Measurements from ENCODE around the gene THSD4. TPM values are rescaled to one million over a fixed set of nuclear protein-coding genes. Genes with fewer than 3 reads are reported as not detected.
"Not testable (repeated sequence)": the region's sequence is repeated elsewhere in the genome, so short reads cannot be mapped to it uniquely, and the experiment has no call there.

The THSD4 gene
- total RNA-seq, 1 experiment from 2014 or later, result 29.3 TPM

DNA sequence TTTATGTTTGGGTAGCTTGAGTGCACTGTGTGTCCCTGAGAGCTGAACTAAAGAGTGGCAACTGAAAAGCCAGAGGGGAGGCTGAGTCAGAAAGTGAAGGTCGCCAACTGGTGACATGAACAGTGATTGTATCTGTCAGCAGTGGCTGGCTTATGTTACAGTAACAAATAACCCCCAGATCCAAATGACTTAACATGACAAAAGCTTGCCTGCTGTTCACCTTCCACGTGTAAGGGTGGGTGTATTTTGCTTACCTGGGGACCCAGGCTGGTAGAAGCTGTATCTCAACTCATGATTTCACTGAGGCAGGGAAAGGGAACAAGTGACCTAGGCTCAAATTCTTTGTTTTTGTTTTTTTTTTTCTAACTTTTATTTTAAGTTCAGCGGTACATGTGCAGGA lies 147.3 kb downstream of the THSD4 start:
- no TSS peak for BruUV-seq (replicated peaks)
- intact Hi-C loops (cut with micrococcal nuclease; ENCODE audit: unreplicated experiment), result no loop called here
- no peaks in the 10 kb centered on the region for H3K27me3 ChIP-seq (ENCODE audit: insufficient read depth, low read depth)
- H3K79me2 ChIP-seq (ENCODE audit: low read depth), result no peaks in the 10 kb centered on the region
- TF ChIP-seq, protein P1, sequence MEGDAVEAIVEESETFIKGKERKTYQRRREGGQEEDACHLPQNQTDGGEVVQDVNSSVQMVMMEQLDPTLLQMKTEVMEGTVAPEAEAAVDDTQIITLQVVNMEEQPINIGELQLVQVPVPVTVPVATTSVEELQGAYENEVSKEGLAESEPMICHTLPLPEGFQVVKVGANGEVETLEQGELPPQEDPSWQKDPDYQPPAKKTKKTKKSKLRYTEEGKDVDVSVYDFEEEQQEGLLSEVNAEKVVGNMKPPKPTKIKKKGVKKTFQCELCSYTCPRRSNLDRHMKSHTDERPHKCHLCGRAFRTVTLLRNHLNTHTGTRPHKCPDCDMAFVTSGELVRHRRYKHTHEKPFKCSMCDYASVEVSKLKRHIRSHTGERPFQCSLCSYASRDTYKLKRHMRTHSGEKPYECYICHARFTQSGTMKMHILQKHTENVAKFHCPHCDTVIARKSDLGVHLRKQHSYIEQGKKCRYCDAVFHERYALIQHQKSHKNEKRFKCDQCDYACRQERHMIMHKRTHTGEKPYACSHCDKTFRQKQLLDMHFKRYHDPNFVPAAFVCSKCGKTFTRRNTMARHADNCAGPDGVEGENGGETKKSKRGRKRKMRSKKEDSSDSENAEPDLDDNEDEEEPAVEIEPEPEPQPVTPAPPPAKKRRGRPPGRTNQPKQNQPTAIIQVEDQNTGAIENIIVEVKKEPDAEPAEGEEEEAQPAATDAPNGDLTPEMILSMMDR (conservative IDR thresholded peaks at IDR 0.05), result no peak
- TF ChIP-seq EZH2 (IDR thresholded peaks at IDR 0.05; ENCODE audit: low read depth), result no peak
- no peaks in the 10 kb centered on the region for H3K9me2 ChIP-seq (ENCODE audit: insufficient read depth)
- H4K20me1 ChIP-seq (ENCODE audit: insufficient read depth), result no peaks in the 10 kb centered on the region
- no peak overlapping the region for H3K4me2 ChIP-seq
- peaks cover 8% of the 10 kb centered on the region; the same call in 1 of the 2 replicates for H3K4me1 ChIP-seq (replicated peaks; ENCODE audit: insufficient read depth)
- POLR2A ChIA-PET (ENCODE audit: unreplicated experiment), result interaction anchor here (0.6 kb wide), 1 partner anchor 573 kb away, joined by 5 read pairs; no protein-coding TSS in a partner anchor
- no peaks in the 10 kb centered on the region for H3K36me3 ChIP-seq (ENCODE audit: low read depth)
- CTCF ChIA-PET, result no interaction called here
- no peak for DNase-seq
- H3F3A ChIP-seq (ENCODE audit: insufficient read depth, low read depth), result no peaks in the 10 kb centered on the region
- no peaks in the 10 kb centered on the region for H3K9me3 ChIP-seq (ENCODE audit: insufficient read depth, low read depth)
- H3K27ac ChIP-seq, result no peak overlapping the region
- no peak overlapping the region for H2AFZ ChIP-seq
- no peak overlapping the region for H3K4me3 ChIP-seq

GRCh38 chr15:71265606-71266005 lies 150.3 kb downstream of the THSD4 start:
- H3K27ac ChIP-seq; CTCF ChIA-PET; H3K79me2 ChIP-seq (ENCODE audit: low read depth); H4K20me1 ChIP-seq (ENCODE audit: insufficient read depth); H3K9me3 ChIP-seq (ENCODE audit: insufficient read depth, low read depth); intact Hi-C loops (cut with micrococcal nuclease; ENCODE audit: unreplicated experiment); H3K4me2 ChIP-seq; H2AFZ ChIP-seq; H3K9me2 ChIP-seq (ENCODE audit: insufficient read depth); H3K4me3 ChIP-seq; H3K27me3 ChIP-seq (ENCODE audit: insufficient read depth, low read depth); DNase-seq; POLR2A ChIA-PET (ENCODE audit: unreplicated experiment); H3K4me1 ChIP-seq (replicated peaks; ENCODE audit: insufficient read depth); H3K36me3 ChIP-seq (ENCODE audit: low read depth); H3F3A ChIP-seq (ENCODE audit: insufficient read depth, low read depth); BruUV-seq (replicated peaks): not testable (repeated sequence)

DNA sequence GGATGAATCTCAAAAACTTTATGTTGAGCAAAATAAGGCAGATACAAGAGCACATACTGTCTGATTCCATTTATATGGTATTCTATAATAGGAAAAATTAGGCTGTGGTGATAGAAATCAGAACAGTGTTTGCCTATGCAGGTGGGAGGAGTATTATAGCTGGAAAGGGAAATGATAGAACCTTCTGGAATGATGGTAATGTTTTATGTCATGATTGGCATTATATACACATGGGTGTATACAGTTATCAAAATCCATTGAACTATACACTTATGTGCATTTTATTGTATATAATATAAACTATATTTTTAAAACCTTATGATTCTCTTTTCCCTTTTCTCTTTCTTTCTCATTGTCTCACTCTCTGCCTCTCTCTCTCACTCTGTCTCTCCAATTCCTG lies 156.1 kb downstream of the THSD4 start:
- Histone ChIP-seq H4K20me1 (ENCODE audit: insufficient read depth) (no peaks in the 10 kb centered on the region), H3F3A (ENCODE audit: insufficient read depth, low read depth) (peaks cover 28% of the 10 kb centered on the region), H3K27me3 (ENCODE audit: insufficient read depth, low read depth) (no peaks in the 10 kb centered on the region), H3K4me2 (no peak overlapping the region), H3K36me3 (ENCODE audit: low read depth) (no peaks in the 10 kb centered on the region), H2AFZ (no peak overlapping the region), H3K4me1 (replicated peaks; ENCODE audit: insufficient read depth) (peaks cover 44% of the 10 kb centered on the region), H3K79me2 (ENCODE audit: low read depth) (no peaks in the 10 kb centered on the region), H3K27ac (no peak overlapping the region), H3K9me3 (ENCODE audit: insufficient read depth, low read depth) (no peaks in the 10 kb centered on the region), H3K4me3 (no peak overlapping the region), H3K9me2 (ENCODE audit: insufficient read depth) (no peaks in the 10 kb centered on the region)
- no peak for DNase-seq
- CTCF ChIA-PET, result no interaction called here
- POLR2A ChIA-PET (ENCODE audit: unreplicated experiment), result no interaction called here
- no TSS peak for BruUV-seq (replicated peaks)
- TF ChIP-seq, protein P1 (conservative IDR thresholded peaks at IDR 0.05), result no peak
- no peak for TF ChIP-seq EZH2 (IDR thresholded peaks at IDR 0.05; ENCODE audit: low read depth)
- intact Hi-C loops (cut with micrococcal nuclease; ENCODE audit: unreplicated experiment), result loop anchor here (10.0 kb wide), 1 partner anchor 377 kb away; the partner anchor contains the start of genes LRRC49 and THAP10

DNA sequence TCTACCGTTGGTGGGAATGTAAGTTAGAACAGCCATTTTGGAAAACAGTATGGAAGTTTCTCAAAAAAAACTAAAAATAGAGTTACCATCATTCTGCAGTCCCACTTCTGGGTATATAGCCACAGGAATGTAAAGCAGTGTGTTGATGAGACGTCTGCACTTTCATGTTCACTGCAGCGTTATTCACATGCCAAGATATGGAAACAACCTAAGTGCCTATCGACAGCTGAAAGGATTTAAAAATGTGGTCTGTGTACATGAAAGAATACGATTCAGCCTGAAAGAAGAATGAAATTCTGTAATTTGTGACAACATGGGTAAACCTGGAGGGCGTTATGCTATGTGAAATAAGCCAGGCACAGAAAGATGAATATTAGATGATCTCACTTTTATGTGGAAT lies 157.7 kb downstream of the THSD4 start:
- Histone ChIP-seq H3K9me2 (ENCODE audit: insufficient read depth) (no peaks in the 10 kb centered on the region), H3K27me3 (ENCODE audit: insufficient read depth, low read depth) (no peaks in the 10 kb centered on the region), H3K4me3 (no peak overlapping the region), H3F3A (ENCODE audit: insufficient read depth, low read depth) (peaks cover 43% of the 10 kb centered on the region), H3K9me3 (ENCODE audit: insufficient read depth, low read depth) (no peaks in the 10 kb centered on the region), H3K79me2 (ENCODE audit: low read depth) (peaks cover 14% of the 10 kb centered on the region), H3K4me2 (no peak overlapping the region), H3K27ac (peak overlapping the region; percentile 99), H2AFZ (no peak overlapping the region), H3K4me1 (replicated peaks; ENCODE audit: insufficient read depth) (peaks cover 55% of the 10 kb centered on the region), H4K20me1 (ENCODE audit: insufficient read depth) (no peaks in the 10 kb centered on the region), H3K36me3 (ENCODE audit: low read depth) (no peaks in the 10 kb centered on the region)
- DNase-seq, result no peak
- TF ChIP-seq, protein P1 (conservative IDR thresholded peaks at IDR 0.05), result no peak
- no peak for TF ChIP-seq EZH2 (IDR thresholded peaks at IDR 0.05; ENCODE audit: low read depth)
- BruUV-seq (replicated peaks), result no TSS peak
- intact Hi-C loops (cut with micrococcal nuclease; ENCODE audit: unreplicated experiment), result loop anchor here (10.0 kb wide), 1 partner anchor 378 kb away; the partner anchor contains the start of genes LRRC49 and THAP10
- POLR2A ChIA-PET (ENCODE audit: unreplicated experiment), result no interaction called here
- CTCF ChIA-PET, result no interaction called here
